ENCODE results near the gene EIF5.

EIF5 gene

GRCh38 chr14:103349982-103350381, 15.9 kb downstream of the EIF5 start:
- no peak for TF ChIP-seq CTCF (IDR thresholded peaks at IDR 0.05)

GRCh38 chr14:103353362-103353761, 19.3 kb downstream of the EIF5 start:
- TF ChIP-seq CTCF (IDR thresholded peaks at IDR 0.05) = no peak

- no peak for TF ChIP-seq CTCF (IDR thresholded peaks at IDR 0.05)
Observed at GRCh38 chr14:103354141-103354540, 20.1 kb downstream of the EIF5 start.

- no peak for TF ChIP-seq CTCF (IDR thresholded peaks at IDR 0.05)
Observed at GRCh38 chr14:103356024-103356682, 22.1 kb downstream of the EIF5 start.

- TF ChIP-seq CTCF (IDR thresholded peaks at IDR 0.05) = no peak
Observed at GRCh38 chr14:103360548-103360947, 26.5 kb downstream of the EIF5 start.

GRCh38 chr14:103361867-103362266, 27.8 kb downstream of the EIF5 start:
- TF ChIP-seq CTCF (IDR thresholded peaks at IDR 0.05) = no peak

GRCh38 chr14:103362780-103363179, 28.7 kb downstream of the EIF5 start:
- no peak for TF ChIP-seq CTCF (IDR thresholded peaks at IDR 0.05)

GRCh38 chr14:103366741-103367140, 32.7 kb downstream of the EIF5 start:
- TF ChIP-seq CTCF (IDR thresholded peaks at IDR 0.05) = no peak

Measured in LNCAP (cell line).